Activated naive CD8-positive, alpha-beta T cell treated with anti-CD3 and anti-CD28 coated beads, Interleukin-2, amount 10 ng/mL, durations not matched to agents 7 days and 5 days (primary cell): ENCODE measurements around the gene CHGA. TPM values are rescaled to one million over a fixed set of nuclear protein-coding genes. Genes with fewer than 3 reads are reported as not detected.

Experiments used
- ATAC-seq: fragments of 150-1000 bp; cut with Tn5 transposase; one replicate; pipeline ENCODE4 v1.10.0; 2021; ENCODE audit warnings: low read depth, moderate library complexity
- POLR2A ChIA-PET: fragments of 350-600 bp; sonication (Branson Sonifier 250); formaldehyde crosslinking; loops from one replicate; lab custom pipeline; 2021; ENCODE audit warnings: antibody characterized with exemption; lab: Charles Lee
- DNase-seq: peaks from one replicate; pipeline ENCODE4 v3.0.0; 2021
- H3K27ac Mint-ChIP-seq: one replicate; pipeline ENCODE4 v1.8.0; 2022; ENCODE audit warnings: mild to moderate bottlenecking, mixed read lengths
- H3K27me3 Mint-ChIP-seq: one replicate; pipeline ENCODE4 v1.8.0; 2022; ENCODE audit warnings: mild to moderate bottlenecking, moderate library complexity, mixed read lengths
- H3K36me3 Mint-ChIP-seq: one replicate; pipeline ENCODE4 v1.8.0; 2021; ENCODE audit warnings: mild to moderate bottlenecking, mixed read lengths
- H3K4me1 Mint-ChIP-seq: one replicate; pipeline ENCODE4 v1.8.0; 2021; ENCODE audit warnings: mixed read lengths
- H3K4me3 Mint-ChIP-seq: one replicate; pipeline ENCODE4 v1.8.0; 2022; ENCODE audit warnings: mild to moderate bottlenecking, moderate library complexity, mixed read lengths
- H3K9me3 Mint-ChIP-seq: one replicate; pipeline ENCODE4 v1.8.0; 2021; ENCODE audit warnings: mixed read lengths
- total RNA-seq, 2 experiments: library from RNA; stranded (reverse); gene quantifications; one replicate each; pipeline ENCODE4 v1.2.3, GENCODE V29; 2021

Gene CHGA
- total RNA-seq, 2 experiments from 2014 or later, result not detected

DNA sequence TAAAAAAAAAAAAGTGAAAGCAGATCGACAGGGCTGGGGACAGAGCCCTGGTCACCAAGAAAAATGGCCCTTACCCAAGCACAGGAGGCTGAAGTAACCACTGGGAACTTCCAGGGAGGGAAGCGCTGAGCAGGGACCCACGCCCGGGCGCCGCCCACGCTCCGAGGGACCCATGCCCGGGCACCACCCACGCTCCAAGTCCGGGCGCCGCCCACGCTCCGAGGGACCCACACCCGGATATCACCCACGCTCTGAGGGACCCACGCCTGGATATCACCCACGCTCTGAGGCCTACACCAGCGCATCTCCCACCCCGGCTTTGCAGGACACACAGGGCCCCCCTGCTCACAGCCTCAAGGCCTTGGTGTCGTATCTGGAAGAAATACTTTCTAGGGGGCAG is 25.7 kb downstream of the CHGA start:
- Mint-ChIP-seq H3K9me3 (no peaks in the 10 kb centered on the region), H3K27ac (no peak overlapping the region), H3K27me3 (no peaks in the 10 kb centered on the region), H3K36me3 (peaks cover 8% of the 10 kb centered on the region), H3K4me3 (no peak overlapping the region), H3K4me1 (peaks cover 3% of the 10 kb centered on the region)
- POLR2A ChIA-PET, result no interaction called here
- DNase-seq (no peak), ATAC-seq (no peak)

DNA sequence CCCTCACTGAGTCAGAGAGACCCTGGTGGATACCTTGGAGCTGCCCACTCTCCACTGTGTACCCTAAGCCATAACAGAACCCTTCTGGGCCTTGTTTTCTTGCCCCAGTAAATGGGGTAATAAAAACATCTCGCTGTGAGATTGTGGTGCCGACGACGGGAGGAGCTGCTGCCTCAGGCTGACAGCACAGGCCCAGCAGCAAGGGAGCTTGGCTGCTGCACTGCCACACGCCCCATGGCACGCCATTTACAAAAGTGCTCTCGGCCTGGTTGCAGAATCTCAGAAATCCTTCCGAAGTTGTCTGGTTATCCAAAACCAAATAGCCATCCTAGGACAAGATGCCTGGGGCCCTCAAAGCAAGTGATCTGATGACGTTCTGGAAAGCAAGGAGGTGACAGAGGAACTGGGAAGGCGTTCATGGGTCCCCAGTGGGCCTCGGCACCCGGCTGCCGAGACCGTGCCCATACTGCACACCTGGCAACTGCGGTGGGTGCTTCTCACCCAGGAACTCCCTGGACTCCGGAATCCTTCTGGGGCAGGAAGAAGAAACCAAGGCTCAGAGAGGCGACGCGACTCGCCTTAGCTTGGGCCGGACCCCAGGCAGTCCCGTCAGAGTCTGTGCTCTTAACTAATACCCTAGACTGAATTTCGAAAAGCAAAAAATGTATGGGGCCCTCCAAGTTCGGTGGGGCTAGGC is 26.7 kb downstream of the CHGA start:
- ATAC-seq (no peak), DNase-seq (no peak)
- peaks cover 3% of the 10 kb centered on the region for H3K4me1 Mint-ChIP-seq
- POLR2A ChIA-PET, result no interaction called here
- H3K36me3 Mint-ChIP-seq, result peaks cover 8% of the 10 kb centered on the region
- H3K27me3 Mint-ChIP-seq, result no peaks in the 10 kb centered on the region
- H3K27ac Mint-ChIP-seq, result no peak overlapping the region
- H3K4me3 Mint-ChIP-seq, result no peak overlapping the region
- no peaks in the 10 kb centered on the region for H3K9me3 Mint-ChIP-seq

DNA sequence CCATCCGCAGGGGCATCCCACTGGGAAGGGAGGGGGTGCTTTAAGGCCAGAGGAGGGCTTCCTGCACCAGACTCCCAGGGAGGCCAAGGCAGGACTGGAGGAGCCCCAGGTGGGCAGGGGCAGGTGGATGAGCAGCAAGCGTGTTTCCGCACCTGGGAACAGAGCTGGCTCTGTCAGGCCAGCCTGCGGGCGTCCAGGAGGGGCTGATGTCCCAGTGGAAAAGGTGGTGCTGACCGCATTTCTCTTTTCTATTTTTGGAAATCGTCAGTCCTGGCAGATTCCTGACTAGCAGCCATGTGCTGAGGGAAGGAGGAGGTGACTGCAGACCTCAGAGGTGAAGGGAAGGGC is 27.2 kb downstream of the CHGA start:
- H3K27ac Mint-ChIP-seq, result no peak overlapping the region
- ATAC-seq, result no peak
- H3K27me3 Mint-ChIP-seq, result no peaks in the 10 kb centered on the region
- DNase-seq, result no peak
- H3K4me1 Mint-ChIP-seq, result peaks cover 3% of the 10 kb centered on the region
- H3K4me3 Mint-ChIP-seq, result no peak overlapping the region
- POLR2A ChIA-PET, result no interaction called here
- H3K36me3 Mint-ChIP-seq, result peaks cover 8% of the 10 kb centered on the region
- H3K9me3 Mint-ChIP-seq, result no peaks in the 10 kb centered on the region

DNA sequence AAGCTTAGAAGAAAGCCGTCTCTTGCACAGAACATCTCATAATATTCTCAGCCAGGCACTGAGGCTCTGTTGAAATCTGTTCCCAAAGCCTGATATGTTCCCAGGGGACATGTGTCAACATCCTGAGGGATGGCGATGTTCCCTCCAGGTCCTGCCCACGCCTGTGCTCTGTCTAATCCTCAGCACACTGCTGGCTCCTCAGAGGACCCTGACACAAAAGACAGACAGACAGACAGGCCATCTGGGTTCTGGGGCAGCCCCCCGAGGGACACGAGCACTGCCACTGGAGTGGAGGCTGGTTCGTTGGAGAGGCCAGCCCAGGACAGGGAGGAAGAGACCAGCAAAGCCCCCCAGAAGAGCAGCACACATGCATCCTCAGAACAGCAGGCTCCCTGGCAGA is 27.8 kb downstream of the CHGA start:
- POLR2A ChIA-PET, result no interaction called here
- Mint-ChIP-seq H3K36me3 (peaks cover 8% of the 10 kb centered on the region), H3K27me3 (no peaks in the 10 kb centered on the region), H3K4me1 (peaks cover 3% of the 10 kb centered on the region), H3K4me3 (no peak overlapping the region), H3K9me3 (no peaks in the 10 kb centered on the region), H3K27ac (no peak overlapping the region)
- no peak for ATAC-seq
- no peak for DNase-seq

DNA sequence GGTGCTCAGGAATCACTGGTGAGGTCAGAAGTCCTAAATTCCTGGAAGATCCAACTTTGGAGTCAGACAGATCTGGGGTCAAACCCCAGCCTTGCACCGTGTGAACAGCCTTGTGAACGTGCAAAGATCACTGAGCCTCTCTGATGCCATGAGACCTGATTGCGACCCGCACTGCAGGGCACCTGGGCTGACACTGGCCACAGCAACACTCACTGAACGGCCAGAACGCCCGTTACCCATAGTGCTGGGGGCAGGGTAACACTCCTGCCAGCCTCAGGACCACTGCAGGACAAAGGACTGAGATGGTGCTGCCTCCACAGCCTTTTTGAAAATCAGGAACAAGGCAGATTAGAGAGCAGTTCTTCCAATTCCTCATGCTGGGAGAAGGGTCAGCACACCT is 28.3 kb downstream of the CHGA start:
- POLR2A ChIA-PET, result interaction anchor here (1.6 kb wide), 1 partner anchor 164 kb away, joined by 6 read pairs; no protein-coding TSS in a partner anchor
- no peak for ATAC-seq
- H3K4me1 Mint-ChIP-seq, result peaks cover 3% of the 10 kb centered on the region
- no peak overlapping the region for H3K4me3 Mint-ChIP-seq
- no peak for DNase-seq
- H3K9me3 Mint-ChIP-seq, result no peaks in the 10 kb centered on the region
- no peak overlapping the region for H3K27ac Mint-ChIP-seq
- no peaks in the 10 kb centered on the region for H3K27me3 Mint-ChIP-seq
- peaks cover 8% of the 10 kb centered on the region for H3K36me3 Mint-ChIP-seq

DNA sequence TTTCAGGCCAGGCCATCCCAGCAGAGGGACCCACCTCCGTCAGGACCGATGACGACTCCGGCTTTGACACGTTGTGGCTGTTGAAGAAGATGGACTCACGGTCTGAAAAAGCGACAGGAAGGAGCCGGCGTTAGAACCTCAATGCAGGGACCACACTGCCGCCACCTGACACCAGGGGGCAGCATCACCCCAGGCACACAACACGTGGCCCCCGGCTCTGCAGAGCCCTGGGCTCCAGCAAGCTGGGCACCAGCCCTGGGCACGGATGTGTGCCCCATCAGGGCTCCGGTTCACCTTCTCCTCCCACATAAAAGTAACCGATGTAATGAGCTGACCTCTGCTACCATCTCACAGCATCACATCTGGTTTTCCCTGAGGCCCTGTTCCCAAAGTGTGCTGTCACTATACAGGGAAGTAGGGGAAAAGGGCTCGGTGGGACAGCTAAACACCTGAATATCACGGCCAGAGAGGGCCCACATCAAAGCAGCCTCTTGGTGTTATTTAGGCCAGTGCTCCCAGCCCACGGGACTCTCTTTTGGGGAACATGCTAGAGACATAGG is 29.0 kb downstream of the CHGA start:
- Mint-ChIP-seq H3K4me1 (peaks cover 3% of the 10 kb centered on the region), H3K36me3 (peaks cover 7% of the 10 kb centered on the region), H3K9me3 (no peaks in the 10 kb centered on the region), H3K27me3 (no peaks in the 10 kb centered on the region), H3K4me3 (no peak overlapping the region), H3K27ac (peak overlapping the region; percentile 46)
- DNase-seq (peak; percentile 90), ATAC-seq (peak; percentile 93)
- POLR2A ChIA-PET, result interaction anchor here (1.6 kb wide), 1 partner anchor 163 kb away, joined by 6 read pairs; no protein-coding TSS in a partner anchor

DNA sequence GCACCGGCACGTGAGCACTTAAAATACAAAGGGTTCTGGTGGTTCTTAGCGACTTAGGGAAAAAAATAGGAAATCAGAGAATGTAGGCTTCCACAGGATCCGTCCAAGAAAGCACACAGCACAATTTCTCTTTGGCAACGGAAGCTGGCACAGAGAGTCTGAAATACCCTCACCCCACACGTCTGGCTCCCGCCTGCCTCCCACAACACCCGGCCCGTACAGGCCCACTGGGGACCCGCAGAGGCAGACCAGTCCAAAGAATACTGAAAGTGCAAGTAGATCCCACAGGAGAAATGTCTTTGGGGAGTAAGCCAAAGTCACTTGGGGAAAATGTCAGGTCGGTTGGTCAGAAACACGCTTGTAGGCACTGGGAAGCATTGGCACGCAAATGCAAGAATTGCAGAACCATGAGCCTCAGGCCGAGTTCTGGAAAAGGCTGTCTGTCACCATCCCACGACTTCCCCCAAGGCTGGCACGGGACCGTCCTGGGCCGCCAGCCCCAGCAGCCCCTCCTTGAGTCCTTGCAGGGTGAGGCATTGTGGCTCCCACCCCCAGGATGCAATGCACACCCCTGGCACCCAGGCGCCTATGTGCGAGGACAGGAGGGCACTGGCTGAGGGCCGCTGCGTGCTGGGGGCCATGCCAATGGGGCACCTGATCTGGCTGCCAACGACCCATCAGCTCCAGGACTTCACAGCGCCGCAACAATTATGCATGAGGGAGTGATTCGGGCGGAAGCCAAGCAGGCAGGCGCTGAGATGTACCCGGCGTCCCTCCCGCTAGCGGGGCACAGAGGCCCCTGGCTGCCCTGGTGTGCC is 29.7 kb downstream of the CHGA start:
- Mint-ChIP-seq H3K36me3 (peaks cover 7% of the 10 kb centered on the region), H3K27me3 (no peaks in the 10 kb centered on the region), H3K27ac (no peak overlapping the region), H3K4me3 (no peak overlapping the region), H3K9me3 (no peaks in the 10 kb centered on the region), H3K4me1 (peaks cover 3% of the 10 kb centered on the region)
- ATAC-seq (no peak), DNase-seq (no peak)
- POLR2A ChIA-PET, result interaction anchor here (1.6 kb wide), 1 partner anchor 162 kb away, joined by 6 read pairs; no protein-coding TSS in a partner anchor

DNA sequence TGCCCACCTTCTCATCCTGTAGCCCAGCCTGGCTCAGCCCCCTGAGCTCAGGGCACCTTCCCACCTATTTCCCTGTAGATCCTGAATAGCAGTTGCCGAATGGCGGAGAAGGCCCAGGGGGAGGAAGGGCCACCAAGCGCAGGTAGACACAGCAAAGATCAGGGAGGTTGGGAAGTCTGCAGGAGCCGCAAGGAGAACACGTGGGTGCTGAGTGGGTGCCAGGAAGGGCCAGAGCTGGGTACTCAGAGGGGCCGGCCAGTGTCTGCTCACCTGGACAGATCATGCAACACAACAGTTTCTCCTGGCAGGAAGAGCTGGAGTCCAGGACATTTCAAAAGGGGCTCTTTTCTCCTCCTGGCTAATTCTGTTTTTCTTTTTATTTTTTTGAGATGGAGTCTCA is 30.6 kb downstream of the CHGA start:
- Mint-ChIP-seq H3K4me1 (peaks cover 5% of the 10 kb centered on the region), H3K4me3 (no peak overlapping the region), H3K9me3 (no peaks in the 10 kb centered on the region), H3K36me3 (peaks cover 7% of the 10 kb centered on the region), H3K27me3 (no peaks in the 10 kb centered on the region), H3K27ac (no peak overlapping the region)
- ATAC-seq (no peak), DNase-seq (no peak)
- POLR2A ChIA-PET, result no interaction called here

DNA sequence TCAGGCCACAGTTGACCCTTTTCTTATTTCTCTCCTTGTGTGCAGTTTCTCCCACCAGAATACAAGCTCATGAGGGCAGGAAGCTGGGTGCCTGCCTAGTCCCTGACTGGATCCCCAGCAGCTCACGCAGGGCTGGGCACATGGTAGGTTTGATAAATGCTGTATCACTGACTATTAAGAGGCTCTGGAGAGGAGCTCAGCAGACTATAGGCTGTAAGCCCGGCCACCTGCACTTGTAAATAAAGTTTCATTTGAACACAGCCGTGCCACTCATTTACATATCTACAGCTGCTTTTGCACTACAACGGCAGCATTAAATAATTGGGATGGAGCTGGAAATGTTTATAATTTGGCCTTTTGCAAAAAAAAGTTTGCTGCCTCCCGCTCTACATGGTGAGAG is 32.0 kb downstream of the CHGA start:
- H3K4me3 Mint-ChIP-seq, result no peak overlapping the region
- peaks cover 5% of the 10 kb centered on the region for H3K4me1 Mint-ChIP-seq
- H3K27me3 Mint-ChIP-seq, result no peaks in the 10 kb centered on the region
- POLR2A ChIA-PET, result no interaction called here
- DNase-seq (no peak), ATAC-seq (no peak)
- H3K36me3 Mint-ChIP-seq, result peaks cover 7% of the 10 kb centered on the region
- no peaks in the 10 kb centered on the region for H3K9me3 Mint-ChIP-seq
- peak overlapping the region; percentile 6 for H3K27ac Mint-ChIP-seq

DNA sequence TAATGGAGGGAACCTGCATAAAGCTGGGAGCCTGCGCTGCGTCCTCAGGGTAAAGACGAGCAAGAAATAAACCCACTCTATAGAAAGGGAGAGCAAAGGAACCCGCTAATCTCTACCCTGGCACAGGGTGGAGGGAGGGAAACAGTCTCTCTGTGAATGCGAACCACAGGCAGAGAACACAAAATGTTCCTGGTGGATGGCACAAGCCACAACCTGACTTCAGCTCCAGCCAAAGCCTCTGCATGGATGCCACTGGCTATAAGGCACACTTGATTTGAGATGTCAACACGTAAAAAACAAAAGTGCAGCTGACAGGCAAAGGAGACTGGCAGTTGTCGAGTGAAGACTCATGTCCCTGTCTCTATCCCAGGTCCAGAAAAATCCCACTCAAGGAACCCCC is 32.4 kb downstream of the CHGA start:
- H3K27ac Mint-ChIP-seq, result no peak overlapping the region
- ATAC-seq (no peak), DNase-seq (no peak)
- no peak overlapping the region for H3K4me3 Mint-ChIP-seq
- POLR2A ChIA-PET, result no interaction called here
- H3K27me3 Mint-ChIP-seq, result no peaks in the 10 kb centered on the region
- H3K9me3 Mint-ChIP-seq, result no peaks in the 10 kb centered on the region
- H3K36me3 Mint-ChIP-seq, result peaks cover 7% of the 10 kb centered on the region
- H3K4me1 Mint-ChIP-seq, result peaks cover 5% of the 10 kb centered on the region

DNA sequence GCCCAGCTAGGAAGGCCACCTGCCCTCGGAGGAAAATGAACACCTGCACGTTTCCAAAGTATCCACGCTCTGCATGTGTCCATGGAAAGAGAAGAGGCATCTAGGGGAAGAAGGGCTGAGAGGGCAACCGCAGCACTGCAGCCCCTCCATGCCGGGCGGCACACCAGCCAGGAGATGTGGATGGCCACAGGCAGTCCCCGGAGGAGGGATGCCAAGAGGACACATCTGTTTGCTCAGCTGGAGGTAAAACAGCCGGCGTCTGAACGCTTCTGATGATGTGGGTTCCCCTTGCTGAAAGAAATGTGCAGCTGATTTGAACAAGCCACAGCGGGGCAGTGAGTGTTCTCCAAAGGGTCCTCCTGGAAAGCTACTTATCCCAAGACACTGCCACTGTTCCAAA is 34.0 kb downstream of the CHGA start:
- POLR2A ChIA-PET, result no interaction called here
- Mint-ChIP-seq H3K9me3 (no peaks in the 10 kb centered on the region), H3K27ac (no peak overlapping the region), H3K4me1 (peaks cover 4% of the 10 kb centered on the region), H3K4me3 (no peak overlapping the region), H3K27me3 (no peaks in the 10 kb centered on the region), H3K36me3 (peaks cover 2% of the 10 kb centered on the region)
- DNase-seq (no peak), ATAC-seq (no peak)

DNA sequence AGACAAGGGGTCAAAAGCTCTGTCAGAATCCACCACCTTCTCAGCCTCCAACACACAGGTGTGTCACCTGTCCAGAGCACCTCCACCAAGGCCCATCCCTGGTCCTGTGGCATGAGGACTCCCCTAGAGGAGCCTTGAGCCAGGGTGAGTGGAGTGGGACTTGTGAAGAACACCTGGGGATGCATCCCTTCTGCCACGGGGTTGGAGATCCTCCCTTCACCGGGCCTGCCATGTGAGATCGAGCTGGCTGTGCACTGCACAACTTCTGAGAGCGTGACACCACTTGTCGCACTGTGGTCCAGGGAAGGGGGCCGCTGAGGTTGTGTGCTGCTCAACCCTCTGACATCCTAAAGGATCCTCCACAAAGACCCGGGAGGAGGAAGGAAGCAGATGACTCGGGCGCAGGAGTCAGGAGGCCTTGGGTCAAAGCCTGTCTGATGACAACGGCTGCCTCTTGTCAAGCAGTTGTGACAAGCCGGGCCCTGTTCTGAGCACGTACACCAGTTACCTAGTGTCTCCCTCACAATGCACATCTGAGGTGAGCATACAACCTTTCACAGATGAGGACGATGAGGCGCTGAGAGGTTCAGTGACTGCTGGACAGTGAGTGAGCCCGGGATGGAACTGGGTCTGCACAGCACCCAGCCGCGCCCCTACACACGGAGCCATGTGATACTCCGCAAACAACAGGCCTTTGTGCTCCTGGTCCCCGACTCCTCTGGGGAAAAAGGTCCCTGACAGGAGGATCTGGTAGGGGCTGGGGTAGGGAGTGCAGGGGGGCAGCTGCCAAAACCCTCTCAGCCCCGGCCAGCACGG is 35.6 kb downstream of the CHGA start:
- ATAC-seq (no peak), DNase-seq (no peak)
- Mint-ChIP-seq H3K27ac (no peak overlapping the region), H3K4me1 (peaks cover 2% of the 10 kb centered on the region), H3K27me3 (no peaks in the 10 kb centered on the region), H3K36me3 (peaks cover 2% of the 10 kb centered on the region), H3K4me3 (no peak overlapping the region), H3K9me3 (no peaks in the 10 kb centered on the region)
- POLR2A ChIA-PET, result no interaction called here

DNA sequence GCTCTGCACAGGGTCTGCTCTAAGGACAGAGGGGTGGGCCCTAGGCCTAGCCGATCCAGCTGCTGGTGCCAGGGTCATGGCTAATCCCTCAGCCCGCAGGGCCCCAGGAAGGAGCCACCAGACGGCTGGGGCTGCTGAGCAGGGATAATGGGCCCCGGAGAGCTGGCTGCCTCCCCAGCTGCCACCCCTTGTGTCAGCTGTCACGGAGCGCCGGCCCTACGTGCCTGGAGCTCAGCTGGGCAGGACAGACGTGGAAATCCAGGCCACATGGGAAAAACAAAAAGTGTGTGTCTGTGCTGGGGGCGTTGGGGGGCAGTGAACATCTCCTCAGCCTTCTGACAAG is 36.2 kb downstream of the CHGA start:
- peaks cover 2% of the 10 kb centered on the region for H3K36me3 Mint-ChIP-seq
- no peaks in the 10 kb centered on the region for H3K27me3 Mint-ChIP-seq
- DNase-seq, result no peak
- no peak overlapping the region for H3K27ac Mint-ChIP-seq
- no peak overlapping the region for H3K4me3 Mint-ChIP-seq
- H3K9me3 Mint-ChIP-seq, result no peaks in the 10 kb centered on the region
- no peak for ATAC-seq
- POLR2A ChIA-PET, result no interaction called here
- H3K4me1 Mint-ChIP-seq, result peaks cover 4% of the 10 kb centered on the region
